K562 (cell line): ENCODE data around the gene SOD1. TPM values are rescaled to one million over a fixed set of nuclear protein-coding genes. Genes with fewer than 3 reads are reported as not detected.

ENCODE experiments used
- ATAC-seq: fragments of 200-7000 bp; cut with Tn5 transposase; 3 replicates; pipeline ENCODE4 v1.9.1; 2020; ENCODE audit warnings: moderate library complexity
- BruUV-seq: library from RNA; stranded (reverse); fragments of 400-500 nt; replicated peaks from 2 replicates; lab custom pipeline; 2021; lab: Mats Ljungman, UMichigan
- CTCF ChIA-PET: fragments of 300-600 bp; formaldehyde crosslinking; extraction: SDS; loops from one replicate; lab custom pipeline; 2021; ENCODE audit warnings: low intra/inter-chr PET ratio; lab: Yijun Ruan, JAX
- POLR2A ChIA-PET: fragments of 300-600, 350-650 bp; sonication (Branson Sonifier 250); formaldehyde crosslinking; extraction: SDS; loops from one replicate; lab custom pipeline; 2021; ENCODE audit warnings: antibody characterized with exemption, inconsistent platforms; lab: Yijun Ruan, JAX
- DNase-seq, 4 experiments: peaks; one replicate each; pipeline versions ENCODE4 v3.0.0 to v3.0.0-alpha.2; 2011 to 2018; ENCODE audit warnings: low spot score in 3 of 4, mixed read lengths in 3 of 4; ENCODE audit errors: extremely low read depth in 1 of 4
- FAIRE-seq: peaks from 2 replicates; lab custom pipeline; 2011; peaks lifted over from hg19 to GRCh38; lab: Jason Lieb, UNC
- H2AFZ ChIP-seq: 2 replicates; pipeline ENCODE4 v1.6.0; 2011; ENCODE audit warnings: low read depth, low read length, control low read depth, inconsistent platforms
- H3K27ac ChIP-seq: fragments of 200-600 bp; 3 replicates; pipeline ENCODE4 v1.8.0; 2011; ENCODE audit warnings: low read depth, mild to moderate bottlenecking, control low read depth, inconsistent platforms, low read length, moderate library complexity, mixed read lengths; ENCODE audit errors: extremely low read depth
- H3K27me3 ChIP-seq, 2 experiments: fragments of 300-600 bp in 1 of 2; 2 replicates in 1 of 2; 3 replicates in 1 of 2; pipeline versions ENCODE4 v1.6.0 to v1.8.0; 2011; ENCODE audit warnings: inconsistent platforms in 2 of 2, low read length in 2 of 2, mild to moderate bottlenecking in 1 of 2, mixed read lengths in 1 of 2, moderate library complexity in 1 of 2; ENCODE audit not compliant: control insufficient read depth in 2 of 2, insufficient read depth in 2 of 2
- H3K36me3 ChIP-seq: fragments of 300-600 bp; 3 replicates; pipeline ENCODE4 v1.8.0; 2011; ENCODE audit warnings: mild to moderate bottlenecking, low read length, inconsistent platforms; ENCODE audit not compliant: control insufficient read depth, insufficient read depth
- H3K4me1 ChIP-seq, 2 experiments: fragments of 200-600 bp in 1 of 2; replicated peaks in 1 of 2; 2 replicates in 1 of 2; 3 replicates in 1 of 2; pipeline versions ENCODE4 v1.5.1 to v1.8.0; 2011; ENCODE audit warnings: inconsistent platforms in 2 of 2, low read length in 2 of 2, mild to moderate bottlenecking in 1 of 2, mixed read lengths in 1 of 2, moderate library complexity in 1 of 2; ENCODE audit not compliant: control insufficient read depth in 2 of 2, insufficient read depth in 2 of 2
- H3K4me2 ChIP-seq: 2 replicates; pipeline ENCODE4 v1.6.1; 2011; ENCODE audit warnings: low read length, control low read depth, inconsistent platforms, mixed read lengths; ENCODE audit not compliant: insufficient read depth
- H3K4me3 ChIP-seq: fragments of 200-600 bp; sonication (generic), shearing (Covaris generic); 2 replicates; pipeline ENCODE4 v1.5.1; 2016; ENCODE audit warnings: control low read depth, inconsistent platforms
- H3K79me2 ChIP-seq: fragments of 200-600 bp; 3 replicates; pipeline ENCODE4 v1.8.0; 2011; ENCODE audit warnings: low read length, inconsistent platforms; ENCODE audit not compliant: control insufficient read depth, insufficient read depth
- H3K9ac ChIP-seq, 2 experiments: 2 replicates each; pipeline versions ENCODE4 v1.6.0 to v1.6.1; 2011; ENCODE audit warnings: low read depth in 2 of 2, low read length in 2 of 2, control low read depth in 1 of 2, inconsistent platforms in 1 of 2, mild to moderate bottlenecking in 1 of 2, mixed read lengths in 1 of 2; ENCODE audit not compliant: insufficient read depth in 1 of 2
- H3K9me1 ChIP-seq: one replicate; pipeline ENCODE4 v1.6.0; 2011; ENCODE audit warnings: inconsistent platforms, mild to moderate bottlenecking, low read length, moderate library complexity; ENCODE audit not compliant: control insufficient read depth, insufficient read depth
- H3K9me3 ChIP-seq: replicated peaks from 2 replicates; pipeline ENCODE4 v1.5.1; 2011; ENCODE audit warnings: low read depth, low read length, inconsistent platforms; ENCODE audit not compliant: control insufficient read depth, insufficient read depth
- H4K20me1 ChIP-seq: replicated peaks from 2 replicates; pipeline ENCODE4 v1.6.1; 2011; ENCODE audit warnings: low read length, inconsistent platforms, mixed read lengths; ENCODE audit not compliant: control insufficient read depth, insufficient read depth
- BCOR ChIP-seq: fragments of 450-650 bp; IDR thresholded peaks from 2 replicates; pipeline ENCODE4 v1.6.1; 2016
- CCNT2 ChIP-seq: IDR thresholded peaks from 2 replicates; pipeline ENCODE4 v1.6.1; 2011; ENCODE audit warnings: borderline replicate concordance, low read depth, mild to moderate bottlenecking, moderate library complexity, mixed read lengths, low read length; ENCODE audit not compliant: insufficient read length; ENCODE audit errors: extremely low read depth
- DACH1 ChIP-seq: fragments of 450-650 bp; IDR thresholded peaks from 2 replicates; pipeline ENCODE4 v1.6.1; 2018; ENCODE audit not compliant: partially characterized antibody
- DEAF1 ChIP-seq: fragments of 450-650 bp; formaldehyde crosslinking; IDR thresholded peaks from 2 replicates; pipeline ENCODE4 v1.4.0; 2020; ENCODE audit warnings: mild to moderate bottlenecking, moderate library complexity
- DPF2 ChIP-seq: fragments of 450-650 bp; IDR thresholded peaks from 2 replicates; pipeline ENCODE4 v1.6.1; 2016
- EHMT2 ChIP-seq: fragments of 450-650 bp; IDR thresholded peaks from 2 replicates; pipeline ENCODE4 v1.6.1; 2018; ENCODE audit warnings: antibody characterized with exemption
- ETS1 ChIP-seq: conservative IDR thresholded peaks from 2 replicates; pipeline ENCODE4 v1.6.1; 2011; ENCODE audit warnings: low read depth, mild to moderate bottlenecking, low read length; ENCODE audit not compliant: control insufficient read depth
- FOSL1 ChIP-seq: fragments of 200-800 bp; sonication (Bioruptor generic); conservative IDR thresholded peaks from 2 replicates; pipeline ENCODE4 v1.6.1; 2016; ENCODE audit warnings: missing genetic modification characterization, missing compliant biosample characterization
- MEF2D ChIP-seq: conservative IDR thresholded peaks from 2 replicates; pipeline ENCODE4 v1.6.1; 2016; ENCODE audit warnings: low read depth, missing genetic modification characterization, missing compliant biosample characterization
- MEIS2 ChIP-seq: fragments of 450-650 bp; IDR thresholded peaks from 2 replicates; pipeline ENCODE4 v1.6.1; 2014; ENCODE audit warnings: mild to moderate bottlenecking; ENCODE audit not compliant: partially characterized antibody
- NEUROD1 ChIP-seq: fragments of 150-350 bp; IDR thresholded peaks from 2 replicates; pipeline ENCODE4 v1.6.1; 2014; ENCODE audit warnings: borderline replicate concordance, low read length, low read depth; ENCODE audit not compliant: partially characterized antibody
- PHTF2 ChIP-seq: fragments of 250-450 bp; sonication (Bioruptor Pico); IDR thresholded peaks from 2 replicates; pipeline ENCODE4 v1.5.0; 2021; ENCODE audit warnings: mild to moderate bottlenecking
- POLR2G ChIP-seq: fragments of 200-400 bp; formaldehyde crosslinking; IDR thresholded peaks from 2 replicates; pipeline ENCODE4 v1.6.1; 2017; ENCODE audit warnings: low read depth, mild to moderate bottlenecking, antibody characterized with exemption, low read length, moderate library complexity
- RBM25 ChIP-seq: fragments of 200-400 bp; formaldehyde crosslinking; IDR thresholded peaks from 2 replicates; pipeline ENCODE4 v1.6.1; 2018; ENCODE audit warnings: low read length, low read depth, moderate library complexity; ENCODE audit not compliant: severe bottlenecking
- TAL1 ChIP-seq: fragments of 450-650 bp; IDR thresholded peaks from 2 replicates; pipeline ENCODE4 v1.6.1; 2016; ENCODE audit warnings: mild to moderate bottlenecking
- TRIM28 ChIP-seq: fragments of 450-650 bp; IDR thresholded peaks from 2 replicates; pipeline ENCODE4 v1.6.1; 2017
- ZNF431 ChIP-seq: sonication (generic); formaldehyde crosslinking; IDR thresholded peaks from 2 replicates; pipeline ENCODE4 v1.8.0; 2022; ENCODE audit warnings: mild to moderate bottlenecking, missing genetic modification reagents
- WGBS: fragments of 100-300 bp; shearing (Covaris generic); methylation state at CpG from one replicate; pipeline ENCODE4 v1.1.6; 2016; ENCODE audit warnings: low coverage, mixed read lengths; ENCODE audit not compliant: insufficient coverage; ENCODE audit errors: missing lambda C conversion rate; 5-methylcytosine and 5-hydroxymethylcytosine counted together
- in situ Hi-C: fragments of 300-500 bp; cut with MboI; formaldehyde crosslinking; loops from 4 replicates; pipeline ENCODE4 v1.15.0; 2018; ENCODE audit warnings: inconsistent platforms, mixed read lengths
- intact Hi-C: fragments of 100-400 bp; cut with micrococcal nuclease; formaldehyde crosslinking; loops from 2 replicates; pipeline ENCODE4 v1.14.2; 2022
- polyA plus RNA-seq, 8 experiments: library from polyadenylated mRNA; depleted of rRNA in 4 of 8; stranded (reverse) in 5 of 8; unstranded in 3 of 8; fragments of >200 nt; fragmentation: Nextera tagmentation in 2 of 8; fragmentation: Illumina TruSeq in 1 of 8; extraction: Ambion mirVana in 2 of 8; extraction: Trizol in 1 of 8; gene quantifications; 2 replicates each; pipeline versions ENCODE4 v1.2.1 to v1.2.3, GENCODE V29; 2011 to 2014; ENCODE audit warnings: inconsistent platforms in 1 of 8, missing spikeins in 1 of 8
- total RNA-seq, 7 experiments: library from RNA; depleted of rRNA in 6 of 7; stranded (reverse); fragments of >200 nt in 6 of 7; fragmentation: Illumina TruSeq in 2 of 7; extraction: Trizol in 2 of 7; gene quantifications; 2 replicates each; pipeline versions ENCODE4 v1.2.1 to v1.2.3, GENCODE V29; 2011 to 2021; ENCODE audit warnings: low replicate concordance in 1 of 7
- TF ChIP-seq, protein P1 (sequence below): sonication (generic); formaldehyde crosslinking; IDR thresholded peaks from 2 replicates; pipeline ENCODE4 v1.4.0; 2020; ENCODE audit warnings: mild to moderate bottlenecking, missing genetic modification reagents

The SOD1 gene
- total and polyA plus RNA-seq, 9 of the 15 experiments (the other 6 are each of a cell fraction or from before 2014, with no cell fraction given) = 452 to 1,409 (median 633) TPM

GRCh38 chr21:31713973-31714740 is 54.7 kb downstream of the SOD1 start:
- no peaks in the 10 kb centered on the region for H3K9me3 ChIP-seq
- ChIA-PET POLR2A (interaction anchor here (0.6 to 1.3 kb wide), 7 partner anchors 8 to 47 kb away, joined by 3 to 7 read pairs (median 3); no protein-coding TSS in a partner anchor), CTCF (interaction anchor here (0.5 kb wide), 1 partner anchor 19 kb away, joined by 3 read pairs; no protein-coding TSS in a partner anchor)
- peak overlapping the region; percentile 63 for H3K4me2 ChIP-seq
- no TSS peak for BruUV-seq
- peaks cover 16% of the 10 kb centered on the region for H3K36me3 ChIP-seq
- no peak overlapping the region for H2AFZ ChIP-seq
- DNase-seq (peak in 2 of 4 experiments; percentile 76 to 81), ATAC-seq (peak; percentile 88), FAIRE-seq (peak; percentile 88)
- peaks cover 25% of the 10 kb centered on the region for H4K20me1 ChIP-seq
- no peaks in the 10 kb centered on the region for H3K27me3 ChIP-seq
- H3K9me1 ChIP-seq = no peaks in the 10 kb centered on the region
- intact Hi-C loops = no loop called here
- H3K4me1 ChIP-seq = peaks cover 0 to 54% of the 10 kb centered on the region in 2 experiments; a peak in 4 of 5 replicates
- in situ Hi-C loops = no loop called here
- H3K27ac ChIP-seq = peak overlapping the region; percentile 86
- 0 out of 2 replicates have a peak overlapping the region, but pooled peaks have one; percentile 5 for H3K4me3 ChIP-seq
- peaks cover 98% of the 10 kb centered on the region for H3K79me2 ChIP-seq
- WGBS = under 1% methylated on average over 5 of the region's 5 CpGs
- peak overlapping the region in 1 of 2 experiments; percentile 60; a peak in 2 of 4 replicates for H3K9ac ChIP-seq
- TF ChIP-seq NEUROD1 (peak; percentile 30), EHMT2 (peak; percentile 75), PHTF2 (CRISPR knock-in tag) (no peak), BCOR (peak; percentile 30; the same call in 1 of the 2 replicates), FOSL1 (tag) (peak; percentile 93), TRIM28 (peak; percentile 54; the same call in 1 of the 2 replicates), DPF2 (peak; percentile 92), ETS1 (no peak), DEAF1 (CRISPR knock-in tag) (no peak), ZNF431 (CRISPR knock-in tag) (no peak), CCNT2 (no peak), MEF2D (no peak), POLR2G (no peak), DACH1 (no peak), RBM25 (no peak), MEIS2 (peak; percentile 72), TAL1 (peak; percentile 61; the same call in 1 of the 2 replicates)
- TF ChIP-seq, protein P1, sequence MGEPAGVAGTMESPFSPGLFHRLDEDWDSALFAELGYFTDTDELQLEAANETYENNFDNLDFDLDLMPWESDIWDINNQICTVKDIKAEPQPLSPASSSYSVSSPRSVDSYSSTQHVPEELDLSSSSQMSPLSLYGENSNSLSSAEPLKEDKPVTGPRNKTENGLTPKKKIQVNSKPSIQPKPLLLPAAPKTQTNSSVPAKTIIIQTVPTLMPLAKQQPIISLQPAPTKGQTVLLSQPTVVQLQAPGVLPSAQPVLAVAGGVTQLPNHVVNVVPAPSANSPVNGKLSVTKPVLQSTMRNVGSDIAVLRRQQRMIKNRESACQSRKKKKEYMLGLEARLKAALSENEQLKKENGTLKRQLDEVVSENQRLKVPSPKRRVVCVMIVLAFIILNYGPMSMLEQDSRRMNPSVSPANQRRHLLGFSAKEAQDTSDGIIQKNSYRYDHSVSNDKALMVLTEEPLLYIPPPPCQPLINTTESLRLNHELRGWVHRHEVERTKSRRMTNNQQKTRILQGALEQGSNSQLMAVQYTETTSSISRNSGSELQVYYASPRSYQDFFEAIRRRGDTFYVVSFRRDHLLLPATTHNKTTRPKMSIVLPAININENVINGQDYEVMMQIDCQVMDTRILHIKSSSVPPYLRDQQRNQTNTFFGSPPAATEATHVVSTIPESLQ = no peak
